Spinal cord (tissue), 10 donors: Measurements from ENCODE around the gene CCDC106. TPM values are rescaled to one million over a fixed set of nuclear protein-coding genes. Genes with fewer than 3 reads are reported as not detected.

Source experiments
- DNase-seq, 6 donors: peaks; one replicate each; pipeline versions ENCODE4 v3.0.0 to v3.0.0-alpha.2; 2013 to 2015; ENCODE audit warnings: low spot score in 6 of 6, low read depth in 4 of 6
- H3K27ac ChIP-seq: one replicate; pipeline ENCODE4 v1.5.1; 2013; ENCODE audit warnings: low read depth, low read length, control low read depth
- H3K27me3 ChIP-seq: one replicate; pipeline ENCODE4 v1.6.1; 2013; ENCODE audit warnings: low read length; ENCODE audit not compliant: control insufficient read depth, insufficient read depth
- H3K36me3 ChIP-seq: one replicate; pipeline ENCODE4 v1.6.1; 2013; ENCODE audit warnings: low read length; ENCODE audit not compliant: control insufficient read depth, insufficient read depth
- H3K4me1 ChIP-seq: one replicate; pipeline ENCODE4 v1.6.1; 2013; ENCODE audit warnings: low read length; ENCODE audit not compliant: control insufficient read depth, insufficient read depth
- H3K4me3 ChIP-seq: one replicate; pipeline ENCODE4 v1.5.1; 2013; ENCODE audit warnings: low read depth, low read length, control low read depth
- H3K9me3 ChIP-seq: one replicate; pipeline ENCODE4 v1.6.1; 2013; ENCODE audit warnings: low read length; ENCODE audit not compliant: control insufficient read depth, insufficient read depth
- WGBS: methylation state at CpG from one replicate; pipeline ENCODE4 v1.1.5; 2013; ENCODE audit warnings: missing lambda C conversion rate; ENCODE audit not compliant: insufficient coverage; 5-methylcytosine and 5-hydroxymethylcytosine counted together
- polyA plus RNA-seq, 2 donors: library from polyadenylated mRNA; unstranded; fragments of 120-200 nt; gene quantifications; one replicate each; pipeline ENCODE4 v1.2.1, GENCODE V29; 2013; ENCODE audit not compliant: insufficient read length in 2 of 2
- total RNA-seq, 2 donors: library from RNA; depleted of rRNA in 1 of 2; stranded (reverse); fragments of 120-200 nt in 1 of 2; fragments of >200 nt in 1 of 2; gene quantifications; one replicate each; pipeline versions ENCODE4 v1.2.3 to v1.2.4, GENCODE V29; 2013 to 2014
- donor health status: healthy.

The CCDC106 gene
- total and polyA plus RNA-seq, 4 donors = 13.4 to 57.6 (median 35.5) TPM

DNA sequence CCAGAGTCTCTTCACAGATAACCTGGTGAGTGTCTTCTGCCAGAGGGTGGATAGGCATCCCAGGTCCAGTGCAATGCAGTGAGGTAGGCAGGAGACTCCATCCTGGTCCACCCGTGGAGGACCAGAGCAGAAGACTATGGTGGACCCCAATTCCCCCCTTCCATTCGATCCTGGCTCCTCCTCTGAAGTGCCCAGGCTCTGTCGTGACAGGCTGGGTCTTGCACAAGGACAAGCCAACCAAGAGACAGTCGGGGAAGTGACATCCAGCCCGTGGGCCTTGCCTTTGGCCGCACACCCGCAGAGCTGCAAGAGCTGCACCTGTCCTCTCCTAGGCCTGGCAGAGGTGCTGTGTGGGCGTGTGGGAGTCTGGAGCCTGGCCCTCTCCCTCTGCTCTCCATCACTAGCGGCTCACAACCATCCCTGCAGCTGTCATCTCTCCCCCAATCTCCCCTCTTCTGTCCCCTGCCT, 26.8 kb upstream of the CCDC106 start:
- H3K27me3 ChIP-seq = no peaks in the 10 kb centered on the region
- peaks cover 47% of the 10 kb centered on the region for H3K36me3 ChIP-seq
- peaks cover 5% of the 10 kb centered on the region for H3K4me1 ChIP-seq
- no peak overlapping the region for H3K4me3 ChIP-seq
- DNase-seq = no peak
- WGBS = 95% methylated on average over 9 of the region's 9 CpGs
- no peak overlapping the region for H3K27ac ChIP-seq
- H3K9me3 ChIP-seq = no peaks in the 10 kb centered on the region

DNA sequence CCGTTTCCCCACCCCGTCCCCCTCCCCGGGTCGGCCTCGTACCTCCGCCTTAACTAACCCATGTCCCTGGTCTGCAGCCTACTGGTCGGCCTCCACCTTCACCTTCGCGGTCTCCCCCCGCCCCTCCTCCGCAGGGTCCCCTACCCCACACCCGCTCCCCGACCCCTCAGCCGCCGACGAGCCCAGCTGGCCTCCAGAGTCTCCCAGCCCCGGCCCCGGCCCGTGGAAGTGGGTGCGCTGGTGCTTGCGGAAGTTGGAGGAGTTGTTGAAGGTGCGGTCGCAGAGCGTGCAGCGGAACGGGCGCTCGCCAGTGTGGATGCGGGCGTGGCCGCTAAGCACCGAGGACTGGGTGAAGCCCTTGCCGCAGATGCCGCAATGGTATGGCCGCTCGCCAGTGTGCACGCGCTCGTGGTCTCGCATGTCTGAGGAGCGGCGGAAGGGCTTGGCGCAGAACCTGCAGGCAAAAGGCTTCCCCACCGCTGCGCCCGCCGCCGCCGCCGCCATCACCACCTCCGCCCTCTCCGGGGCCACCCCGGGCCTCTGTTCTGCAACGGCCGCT, 26.3 kb upstream of the CCDC106 start:
- Histone ChIP-seq H3K9me3 (no peaks in the 10 kb centered on the region), H3K4me3 (no peak overlapping the region), H3K27ac (no peak overlapping the region), H3K36me3 (peaks cover 41% of the 10 kb centered on the region), H3K27me3 (no peaks in the 10 kb centered on the region), H3K4me1 (peaks cover 5% of the 10 kb centered on the region)
- DNase-seq = no peak
- WGBS = 95% methylated on average over 49 of the region's 55 CpGs

DNA sequence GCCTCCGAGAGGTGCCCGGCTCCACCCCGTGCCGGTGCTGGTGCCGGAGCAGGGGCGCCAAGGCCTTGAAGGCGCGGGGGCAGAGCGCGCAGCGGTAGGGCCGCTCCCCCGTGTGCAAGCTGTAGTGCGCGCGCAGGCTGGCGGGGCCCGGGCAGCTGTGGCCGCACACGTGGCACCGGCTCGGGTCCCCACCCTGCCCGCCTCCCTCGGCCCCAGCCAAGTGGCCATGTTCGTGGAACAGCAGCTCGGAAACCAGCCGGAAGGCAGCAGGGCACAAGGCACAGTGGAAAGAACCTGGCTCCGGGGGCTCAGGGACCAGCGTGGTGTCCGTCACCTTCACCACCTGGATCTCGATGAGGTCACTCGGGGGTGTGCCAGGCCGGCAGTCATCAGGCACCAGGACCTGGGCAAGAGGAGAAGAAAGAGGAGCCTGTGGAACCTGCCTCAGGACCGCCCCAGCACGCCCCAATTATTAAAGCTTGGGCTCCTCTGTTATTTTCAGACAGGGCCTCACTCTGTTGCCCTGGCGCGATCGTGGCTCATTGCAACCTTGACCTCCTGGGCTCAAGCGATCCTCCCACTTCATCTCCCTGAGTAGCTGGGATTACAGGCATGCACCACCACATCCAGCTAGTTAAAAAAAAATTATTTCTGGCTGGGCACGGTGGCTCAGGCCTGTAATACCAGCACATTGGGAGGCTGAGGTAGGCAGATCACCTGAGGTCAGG, 25.6 kb upstream of the CCDC106 start:
- DNase-seq = no peak
- no peaks in the 10 kb centered on the region for H3K27me3 ChIP-seq
- H3K9me3 ChIP-seq = no peaks in the 10 kb centered on the region
- WGBS = 91% methylated on average over 39 of the region's 40 CpGs
- H3K4me1 ChIP-seq = peaks cover 5% of the 10 kb centered on the region
- peaks cover 35% of the 10 kb centered on the region for H3K36me3 ChIP-seq
- no peak overlapping the region for H3K27ac ChIP-seq
- H3K4me3 ChIP-seq = no peak overlapping the region

DNA sequence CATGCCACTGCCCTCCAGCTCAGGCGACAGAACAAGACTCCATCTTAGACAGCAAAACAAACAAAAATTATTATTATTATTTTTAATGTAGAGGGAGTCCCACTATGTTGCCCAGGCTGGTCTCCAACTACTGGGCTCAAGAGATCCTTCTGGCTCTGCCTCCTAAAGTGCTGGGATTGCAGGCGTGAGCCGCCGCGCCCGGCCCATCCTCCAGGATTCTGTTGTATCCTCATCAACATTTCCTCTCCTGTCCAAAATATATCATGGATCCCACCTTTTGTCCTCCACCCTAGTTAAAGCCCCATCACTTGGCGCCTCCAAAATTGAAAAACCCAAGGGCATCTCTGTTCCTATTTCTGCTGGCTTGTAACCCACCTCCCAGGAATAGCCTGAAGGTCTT, 24.9 kb upstream of the CCDC106 start:
- Histone ChIP-seq H3K4me1 (peaks cover 5% of the 10 kb centered on the region), H3K4me3 (no peak overlapping the region), H3K36me3 (peaks cover 30% of the 10 kb centered on the region), H3K27me3 (no peaks in the 10 kb centered on the region), H3K27ac (no peak overlapping the region), H3K9me3 (no peaks in the 10 kb centered on the region)
- WGBS = 94% methylated on average over 5 of the region's 7 CpGs
- no peak for DNase-seq

DNA sequence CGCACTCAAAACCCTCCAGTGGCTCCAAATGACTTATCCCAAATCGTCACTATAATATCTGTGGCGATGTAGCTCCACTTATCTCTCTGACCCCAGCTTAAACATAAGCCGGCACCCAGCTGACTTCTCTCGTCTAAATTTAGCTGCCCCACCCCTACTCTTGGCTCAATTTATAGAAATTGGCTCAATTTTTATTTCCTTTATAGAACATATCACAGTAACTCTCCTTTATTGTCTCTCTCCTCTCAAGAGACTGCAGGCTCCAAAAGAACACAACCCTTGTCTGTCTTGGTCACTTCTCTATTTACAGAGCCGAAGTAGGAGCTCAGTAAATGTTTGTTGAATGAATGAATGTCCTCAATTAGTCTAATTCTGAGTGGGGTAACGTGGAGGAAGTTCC, 24.5 kb upstream of the CCDC106 start:
- H3K4me3 ChIP-seq = no peak overlapping the region
- WGBS = 74% methylated on average over 5 of the region's 7 CpGs
- peaks cover 5% of the 10 kb centered on the region for H3K4me1 ChIP-seq
- H3K9me3 ChIP-seq = no peaks in the 10 kb centered on the region
- H3K27me3 ChIP-seq = no peaks in the 10 kb centered on the region
- H3K36me3 ChIP-seq = peaks cover 26% of the 10 kb centered on the region
- H3K27ac ChIP-seq = peak overlapping the region; percentile 98
- no peak for DNase-seq

DNA sequence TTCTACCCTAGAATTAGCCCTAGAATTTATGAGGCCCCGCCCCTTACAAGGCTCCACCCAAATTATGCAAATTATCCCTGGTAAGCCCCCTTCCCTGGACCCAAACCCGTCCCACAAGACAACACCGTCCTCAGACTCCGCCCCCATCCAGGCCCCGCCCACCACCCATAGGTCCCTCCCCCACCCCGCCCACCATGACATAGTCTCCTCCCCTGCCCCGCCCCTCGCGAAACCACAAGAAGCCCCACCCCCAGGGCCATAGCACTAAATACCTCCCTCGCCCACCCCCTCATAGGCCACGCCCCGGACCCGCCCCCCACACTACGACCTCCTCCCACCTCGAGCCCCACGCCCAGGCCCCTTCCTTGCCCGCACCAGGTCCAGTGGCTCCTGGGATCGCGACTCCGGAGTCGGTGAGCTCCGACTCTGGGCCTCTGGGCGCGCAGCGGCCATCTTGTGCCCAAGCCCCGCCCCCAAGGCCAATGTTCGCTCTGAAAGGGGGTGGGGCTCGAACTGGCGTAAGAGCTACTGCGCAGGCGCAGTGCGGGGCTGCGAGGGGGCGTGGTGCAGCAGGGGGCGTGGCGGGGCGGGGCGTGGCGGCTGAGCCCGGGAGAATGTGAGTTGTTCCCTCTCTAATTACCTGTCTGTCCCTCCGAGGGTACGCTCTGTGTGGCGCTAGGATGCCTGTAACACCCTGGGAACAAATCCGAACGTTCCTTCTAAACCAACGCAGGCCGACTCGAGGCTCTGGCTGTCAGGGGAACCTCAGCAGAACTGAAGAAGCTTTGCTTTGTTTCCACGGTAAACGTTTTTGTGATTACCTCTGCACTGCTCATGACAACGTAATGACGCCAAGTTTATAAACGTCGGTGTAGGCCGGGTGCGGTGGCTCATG, 23.7 kb upstream of the CCDC106 start, which contains the start of gene ZNF784:
Gene ZNF784, minus strand, starts transcription at position 458 of the 895 bp plus-strand sequence. Its CDS starts 5 bp downstream, at position 453.
- Histone ChIP-seq H3K27me3 (no peaks in the 10 kb centered on the region), H3K9me3 (no peaks in the 10 kb centered on the region)
- WGBS = under 1% methylated on average over 43 of the region's 56 CpGs

DNA sequence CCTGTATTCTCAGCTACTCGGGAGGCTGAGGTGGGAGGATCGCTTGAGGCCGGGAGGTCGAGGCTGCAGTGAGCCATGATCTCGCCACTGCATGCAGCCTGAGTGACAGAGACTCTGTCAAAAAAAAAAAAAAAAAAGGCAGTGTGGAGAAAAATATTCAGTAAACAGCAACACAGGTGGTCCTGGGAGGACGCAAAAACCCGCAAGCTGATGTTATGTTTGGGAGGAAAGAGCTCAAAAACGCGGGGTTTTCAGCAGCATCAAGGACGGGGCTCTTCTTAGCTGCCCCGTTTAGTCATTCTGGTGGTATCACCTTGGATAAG, 23.0 kb upstream of the CCDC106 start:
- H3K4me1 ChIP-seq = peaks cover 5% of the 10 kb centered on the region
- H3K4me3 ChIP-seq = peak overlapping the region; percentile 74
- no peak for DNase-seq
- no peaks in the 10 kb centered on the region for H3K27me3 ChIP-seq
- H3K36me3 ChIP-seq = peaks cover 26% of the 10 kb centered on the region
- H3K27ac ChIP-seq = peak overlapping the region; percentile 98
- WGBS = 56% methylated on average over 9 of the region's 11 CpGs
- no peaks in the 10 kb centered on the region for H3K9me3 ChIP-seq

More for the DNA sequence above, 23.7 kb upstream of the CCDC106 start, which contains the start of gene ZNF784:
- DNase-seq = peak; percentile 84 to 99 (median 92)
- Histone ChIP-seq H3K4me3 (peak within 1 kb of the TSS; percentile 74), H3K4me1 (peaks cover 5% of the 10 kb centered on the region), H3K36me3 (peaks cover 26% of the 10 kb centered on the region), H3K27ac (peak within 1 kb of the TSS; percentile 98)

DNA sequence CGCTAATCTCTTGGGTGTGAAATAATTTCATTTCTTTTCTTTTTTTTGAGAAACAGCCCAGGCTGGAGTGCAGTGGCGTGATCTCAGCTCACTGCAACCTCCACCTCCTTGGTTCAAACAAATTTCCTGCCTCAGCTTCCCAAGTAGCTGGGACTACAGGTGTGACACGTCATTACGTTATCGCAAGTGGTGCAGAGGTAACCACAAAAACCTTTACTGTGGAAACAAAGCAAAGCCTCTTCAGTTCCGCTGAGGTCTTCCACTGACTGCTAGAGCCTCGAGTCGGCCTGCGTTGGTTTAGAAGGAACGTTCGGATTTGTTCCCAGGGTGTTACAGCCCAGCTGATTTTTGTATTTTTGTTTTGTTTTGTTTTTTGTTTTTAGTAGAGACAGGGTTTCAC, 21.7 kb upstream of the CCDC106 start:
- WGBS = 95% methylated on average over 11 of the region's 11 CpGs
- DNase-seq = no peak
- no peaks in the 10 kb centered on the region for H3K27me3 ChIP-seq

DNA sequence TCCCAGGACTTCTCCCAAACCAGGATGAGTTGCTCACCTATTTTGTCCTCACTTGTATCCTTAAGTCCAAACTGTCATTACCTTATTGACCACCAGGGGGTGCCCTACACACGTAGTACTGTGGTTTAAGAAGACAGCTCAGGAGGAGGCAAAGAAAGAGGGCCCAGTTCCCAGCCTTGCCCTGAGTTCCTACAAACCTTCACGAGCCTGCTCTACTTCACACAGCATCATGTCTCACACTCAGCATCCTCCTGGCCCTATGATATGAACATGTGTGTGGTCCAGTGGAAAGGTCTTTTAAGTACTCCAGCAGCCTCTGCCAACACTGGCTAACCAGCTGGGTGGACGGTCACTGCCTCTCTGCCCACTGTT, 15.6 kb upstream of the CCDC106 start:
- peaks cover 9% of the 10 kb centered on the region for H3K36me3 ChIP-seq
- H3K4me3 ChIP-seq = no peak overlapping the region
- no peaks in the 10 kb centered on the region for H3K27me3 ChIP-seq
- peaks cover 29% of the 10 kb centered on the region for H3K4me1 ChIP-seq
- no peaks in the 10 kb centered on the region for H3K9me3 ChIP-seq
- H3K27ac ChIP-seq = peak overlapping the region; percentile 50
- DNase-seq = peak in 5 of 6 donors; percentile 77 to 97 (median 84)
- no CpG with 5 or more reads among the region's 3 CpGs for WGBS

More for the DNA sequence above, 21.7 kb upstream of the CCDC106 start:
- H3K36me3 ChIP-seq = peaks cover 15% of the 10 kb centered on the region
- H3K9me3 ChIP-seq = no peaks in the 10 kb centered on the region
- H3K4me1 ChIP-seq = peaks cover 5% of the 10 kb centered on the region
- H3K27ac ChIP-seq = no peak overlapping the region
- no peak overlapping the region for H3K4me3 ChIP-seq
